Choroid plexus epithelial cell (primary cell): ENCODE data around the gene GLMP.

ENCODE experiments used
- DNase-seq: peaks from one replicate; pipeline ENCODE4 v3.0.0-alpha.2; 2010; ENCODE audit warnings: low read depth
- H3K4me3 ChIP-seq: 2 replicates; pipeline ENCODE4 v1.5.1; 2011; ENCODE audit warnings: low read depth, mild to moderate bottlenecking, control low read depth, low read length, moderate library complexity
- CTCF ChIP-seq: conservative IDR thresholded peaks from 2 replicates; pipeline ENCODE4 v1.5.1; 2011; ENCODE audit warnings: low read depth, mild to moderate bottlenecking, control low read depth, inconsistent platforms, low read length, moderate library complexity

GLMP gene

GRCh38 chr1:156251527-156251926, 44.0 kb downstream of the GLMP start:
- no peak overlapping the region for H3K4me3 ChIP-seq
- no peak for DNase-seq
- no peak for TF ChIP-seq CTCF

GRCh38 chr1:156249593-156249992, 45.9 kb downstream of the GLMP start:
- H3K4me3 ChIP-seq = no peak overlapping the region
- no peak for TF ChIP-seq CTCF
- DNase-seq = no peak

- no peak overlapping the region for H3K4me3 ChIP-seq
Observed at GRCh38 chr1:156248323-156248683, 47.2 kb downstream of the GLMP start.

GRCh38 chr1:156247460-156248322, 47.8 kb downstream of the GLMP start, which contains the start of gene PAQR6:
Gene PAQR6, minus strand, starts transcription at chr1:156248056. Its CDS starts 1,325 bp downstream, at chr1:156246731.
- no peak for TF ChIP-seq CTCF
- H3K4me3 ChIP-seq = no peak within 1 kb of the TSS
- no peak for DNase-seq

More at GRCh38 chr1:156248323-156248683, 47.2 kb downstream of the GLMP start:
- no peak for DNase-seq
- TF ChIP-seq CTCF = no peak

- H3K4me3 ChIP-seq = no peak overlapping the region
- DNase-seq = no peak
- TF ChIP-seq CTCF = no peak
Observed at GRCh38 chr1:156246781-156247459, 48.6 kb downstream of the GLMP start.

GRCh38 chr1:156246241-156246780, 49.2 kb downstream of the GLMP start:
- no peak for DNase-seq

More at GRCh38 chr1:156246241-156246780, 49.2 kb downstream of the GLMP start:
- TF ChIP-seq CTCF = no peak
- no peak overlapping the region for H3K4me3 ChIP-seq
